Gastrocnemius medialis (tissue), 4 donors: ENCODE measurements around the gene ABCB8.

Experiments used
- POLR2A ChIP-seq, 2 donors: fragments of 450-650 bp; IDR thresholded peaks; one replicate each; pipeline ENCODE4 v1.6.1; 2017; ENCODE audit warnings: antibody characterized with exemption in 2 of 2, mild to moderate bottlenecking in 2 of 2, moderate library complexity in 2 of 2
- TF ChIP-seq, protein P1 (sequence below), 5 experiments: fragments of 450-650 bp in 3 of 5; fragments of 200-600 bp in 2 of 5; sonication (generic) in 2 of 5; IDR thresholded peaks in 4 of 5; conservative IDR thresholded peaks in 1 of 5; 1 replicate in 4 of 5; 2 replicates in 1 of 5; pipeline ENCODE4 v1.5.1; 2016 to 2019; ENCODE audit warnings: antibody characterized with exemption in 5 of 5, mild to moderate bottlenecking in 3 of 5, moderate library complexity in 3 of 5

DNA sequence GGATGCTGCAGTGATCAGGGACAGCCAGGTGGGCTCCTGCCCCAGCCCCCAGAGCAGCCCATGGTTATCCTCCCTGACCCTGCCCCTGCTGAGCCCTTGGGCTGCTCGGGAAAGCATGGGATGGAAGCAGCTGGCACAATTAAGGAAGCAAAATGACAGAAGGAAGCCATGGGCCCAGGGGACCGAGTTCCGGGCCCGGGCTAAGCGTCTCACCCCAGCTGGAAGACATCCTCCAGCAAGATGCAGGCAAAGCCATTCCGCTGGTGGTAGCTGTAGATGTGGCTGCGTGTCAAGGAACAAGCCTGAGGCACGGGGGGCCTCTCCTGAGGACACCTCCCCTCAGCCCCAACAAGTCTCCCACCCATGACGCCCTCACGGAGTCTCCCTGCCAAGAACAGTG lies 5.0 kb upstream of the ABCB8 start:
- TF ChIP-seq, protein P1, sequence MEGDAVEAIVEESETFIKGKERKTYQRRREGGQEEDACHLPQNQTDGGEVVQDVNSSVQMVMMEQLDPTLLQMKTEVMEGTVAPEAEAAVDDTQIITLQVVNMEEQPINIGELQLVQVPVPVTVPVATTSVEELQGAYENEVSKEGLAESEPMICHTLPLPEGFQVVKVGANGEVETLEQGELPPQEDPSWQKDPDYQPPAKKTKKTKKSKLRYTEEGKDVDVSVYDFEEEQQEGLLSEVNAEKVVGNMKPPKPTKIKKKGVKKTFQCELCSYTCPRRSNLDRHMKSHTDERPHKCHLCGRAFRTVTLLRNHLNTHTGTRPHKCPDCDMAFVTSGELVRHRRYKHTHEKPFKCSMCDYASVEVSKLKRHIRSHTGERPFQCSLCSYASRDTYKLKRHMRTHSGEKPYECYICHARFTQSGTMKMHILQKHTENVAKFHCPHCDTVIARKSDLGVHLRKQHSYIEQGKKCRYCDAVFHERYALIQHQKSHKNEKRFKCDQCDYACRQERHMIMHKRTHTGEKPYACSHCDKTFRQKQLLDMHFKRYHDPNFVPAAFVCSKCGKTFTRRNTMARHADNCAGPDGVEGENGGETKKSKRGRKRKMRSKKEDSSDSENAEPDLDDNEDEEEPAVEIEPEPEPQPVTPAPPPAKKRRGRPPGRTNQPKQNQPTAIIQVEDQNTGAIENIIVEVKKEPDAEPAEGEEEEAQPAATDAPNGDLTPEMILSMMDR (IDR thresholded peaks at IDR 0.05 in 4 of 5, conservative IDR thresholded peaks at IDR 0.05 in 1 of 5) = no peak
- no peak for TF ChIP-seq POLR2A (IDR thresholded peaks at IDR 0.05)
